22Rv1 (cell line): ENCODE data around the gene ADGRB3.

Experiments used
- CTCF ChIP-seq: fragments of 450-650 bp; IDR thresholded peaks from 2 replicates; pipeline ENCODE4 v1.5.1; 2017; ENCODE audit warnings: mild to moderate bottlenecking
- ZFX ChIP-seq: fragments of 450-650 bp; IDR thresholded peaks from 2 replicates; pipeline ENCODE4 v1.6.1; 2017; ENCODE audit warnings: antibody characterized with exemption, borderline replicate concordance

GRCh38 chr6:68697394-68697793 is 62.3 kb downstream of the ADGRB3 start:
- TF ChIP-seq CTCF: no peak
- no peak for TF ChIP-seq ZFX
